ENCODE data around the gene ADAMTS2. TPM values are rescaled to one million over a fixed set of nuclear protein-coding genes. Genes with fewer than 3 reads are reported as not detected.

The ADAMTS2 gene
- total and polyA plus RNA-seq, 7 experiments from 2014 or later: not detected

GRCh38 chr5:179348011-179348530, 2.8 kb upstream of the ADAMTS2 start:
- POLR2A ChIA-PET: no interaction called here
- no peak for ATAC-seq

DNA sequence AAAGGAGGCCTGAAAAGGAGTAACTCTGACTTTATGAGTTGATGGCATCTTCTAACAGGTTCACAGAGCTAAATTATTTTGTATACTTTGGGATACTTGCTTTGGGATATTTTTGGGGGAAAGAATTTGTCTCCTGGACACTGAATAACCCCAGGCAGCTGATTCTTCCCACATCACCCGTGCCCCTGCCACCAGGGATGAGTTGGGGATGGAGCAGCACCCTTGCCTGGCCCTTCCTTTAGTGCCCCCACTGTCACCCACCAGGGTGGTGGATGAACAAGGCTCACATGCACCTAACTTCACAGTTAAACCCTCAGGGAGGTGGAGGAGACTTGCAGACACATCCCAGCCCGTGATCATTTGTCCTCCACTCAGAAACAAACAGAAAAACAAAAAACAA, 2.3 kb upstream of the ADAMTS2 start:
- POLR2A ChIA-PET: no interaction called here
- intact Hi-C loops (cut with micrococcal nuclease): no loop called here

More at GRCh38 chr5:179348011-179348530, 2.8 kb upstream of the ADAMTS2 start:
- no peak overlapping the region for H3K27ac ChIP-seq (ENCODE audit: low read depth, low read length)
- no peaks in the 10 kb centered on the region for H3K36me3 ChIP-seq (ENCODE audit: control insufficient read depth in 2 of 3, insufficient read depth in 3 of 3, low read length in 3 of 3)
- no peaks in the 10 kb centered on the region for H3K9me3 ChIP-seq (ENCODE audit: control insufficient read depth in 2 of 3, low read length in 3 of 3)
- H3K27ac Mint-ChIP-seq: no peak overlapping the region
- H3K4me3 ChIP-seq (ENCODE audit: low read length): no peak overlapping the region
- H3K9me3 Mint-ChIP-seq: peaks cover 0 to 2% (median 0%) of the 10 kb centered on the region in 11 donors
- CTCF ChIA-PET: no interaction called here
- no peaks in the 10 kb centered on the region for H3K4me1 ChIP-seq (ENCODE audit: control insufficient read depth in 2 of 2, insufficient read depth in 2 of 2, low read length in 2 of 2)
- intact Hi-C loops (cut with micrococcal nuclease): no loop called here
- peak overlapping the region in 1 of 10 donors; percentile 58 for H3K4me3 Mint-ChIP-seq
- peaks cover 0 to 14% (median 10%) of the 10 kb centered on the region in 7 donors for H3K4me1 Mint-ChIP-seq
- no peak for DNase-seq
- peaks cover 27 to 64% (median 44%) of the 10 kb centered on the region in 5 donors for H3K27me3 Mint-ChIP-seq
- no peaks in the 10 kb centered on the region for H3K27me3 ChIP-seq (ENCODE audit: control insufficient read depth in 2 of 2, insufficient read depth in 2 of 2, low read length in 2 of 2)
- H3K36me3 Mint-ChIP-seq: peaks cover 0 to 3% (median 0%) of the 10 kb centered on the region in 5 donors

GRCh38 chr5:179346875-179347274, 1.6 kb upstream of the ADAMTS2 start:
- Histone ChIP-seq H3K4me1 (ENCODE audit: control insufficient read depth in 2 of 2, insufficient read depth in 2 of 2, low read length in 2 of 2) (no peaks in the 10 kb centered on the region), H3K36me3 (ENCODE audit: control insufficient read depth in 2 of 3, insufficient read depth in 3 of 3, low read length in 3 of 3) (no peaks in the 10 kb centered on the region), H3K4me3 (ENCODE audit: low read length) (no peak overlapping the region), H3K9me3 (ENCODE audit: control insufficient read depth in 2 of 3, low read length in 3 of 3) (no peaks in the 10 kb centered on the region), H3K27me3 (ENCODE audit: control insufficient read depth in 2 of 2, insufficient read depth in 2 of 2, low read length in 2 of 2) (no peaks in the 10 kb centered on the region), H3K27ac (ENCODE audit: low read depth, low read length) (no peak overlapping the region)
- intact Hi-C loops (cut with micrococcal nuclease): no loop called here
- H3K9me3 Mint-ChIP-seq: peaks cover 0 to 2% (median 0%) of the 10 kb centered on the region in 11 donors
- no peak for ATAC-seq
- peaks cover 39 to 75% (median 52%) of the 10 kb centered on the region in 5 donors for H3K27me3 Mint-ChIP-seq
- POLR2A ChIA-PET: no interaction called here
- no peak overlapping the region for H3K27ac Mint-ChIP-seq
- no peak for DNase-seq
- peak overlapping the region in 5 of 10 donors; percentile 25 to 79 (median 46) for H3K4me3 Mint-ChIP-seq
- CTCF ChIA-PET: no interaction called here
- peaks cover 0 to 3% (median 0%) of the 10 kb centered on the region in 5 donors for H3K36me3 Mint-ChIP-seq
- H3K4me1 Mint-ChIP-seq: peaks cover 0 to 23% (median 14%) of the 10 kb centered on the region in 7 donors

More for the DNA sequence above, 2.3 kb upstream of the ADAMTS2 start:
- Mint-ChIP-seq H3K9me3 (peaks cover 0 to 2% (median 0%) of the 10 kb centered on the region in 11 donors), H3K36me3 (peaks cover 0 to 3% (median 0%) of the 10 kb centered on the region in 5 donors), H3K4me1 (peaks cover 0 to 19% (median 14%) of the 10 kb centered on the region in 7 donors), H3K27me3 (peaks cover 32 to 69% (median 46%) of the 10 kb centered on the region in 5 donors), H3K4me3 (peak overlapping the region in 1 of 10 donors; percentile 58), H3K27ac (no peak overlapping the region)
- no peaks in the 10 kb centered on the region for H3K9me3 ChIP-seq (ENCODE audit: control insufficient read depth in 2 of 3, low read length in 3 of 3)
- no peaks in the 10 kb centered on the region for H3K4me1 ChIP-seq (ENCODE audit: control insufficient read depth in 2 of 2, insufficient read depth in 2 of 2, low read length in 2 of 2)
- DNase-seq: no peak
- H3K27ac ChIP-seq (ENCODE audit: low read depth, low read length): no peak overlapping the region
- no peak for ATAC-seq
- CTCF ChIA-PET: no interaction called here
- H3K36me3 ChIP-seq (ENCODE audit: control insufficient read depth in 2 of 3, insufficient read depth in 3 of 3, low read length in 3 of 3): no peaks in the 10 kb centered on the region
- H3K4me3 ChIP-seq (ENCODE audit: low read length): no peak overlapping the region
- no peaks in the 10 kb centered on the region for H3K27me3 ChIP-seq (ENCODE audit: control insufficient read depth in 2 of 2, insufficient read depth in 2 of 2, low read length in 2 of 2)

GRCh38 chr5:179346401-179346800, 1.1 kb upstream of the ADAMTS2 start:
- Histone ChIP-seq H3K9me3 (ENCODE audit: control insufficient read depth in 2 of 3, low read length in 3 of 3) (no peaks in the 10 kb centered on the region), H3K27me3 (ENCODE audit: control insufficient read depth in 2 of 2, insufficient read depth in 2 of 2, low read length in 2 of 2) (no peaks in the 10 kb centered on the region), H3K36me3 (ENCODE audit: control insufficient read depth in 2 of 3, insufficient read depth in 3 of 3, low read length in 3 of 3) (no peaks in the 10 kb centered on the region), H3K27ac (ENCODE audit: low read depth, low read length) (no peak overlapping the region), H3K4me1 (ENCODE audit: control insufficient read depth in 2 of 2, insufficient read depth in 2 of 2, low read length in 2 of 2) (no peaks in the 10 kb centered on the region), H3K4me3 (ENCODE audit: low read length) (no peak overlapping the region)
- CTCF ChIA-PET: no interaction called here
- DNase-seq: no peak
- peaks cover 0 to 2% (median 0%) of the 10 kb centered on the region in 11 donors for H3K9me3 Mint-ChIP-seq
- H3K36me3 Mint-ChIP-seq: peaks cover 0 to 3% (median 0%) of the 10 kb centered on the region in 5 donors
- ATAC-seq: no peak
- peaks cover 0 to 23% (median 14%) of the 10 kb centered on the region in 7 donors for H3K4me1 Mint-ChIP-seq
- intact Hi-C loops (cut with micrococcal nuclease): no loop called here
- H3K4me3 Mint-ChIP-seq: peak overlapping the region in 7 of 10 donors; percentile 25 to 79 (median 46)
- peaks cover 42 to 75% (median 54%) of the 10 kb centered on the region in 5 donors for H3K27me3 Mint-ChIP-seq
- H3K27ac Mint-ChIP-seq: no peak overlapping the region
- POLR2A ChIA-PET: no interaction called here

DNA sequence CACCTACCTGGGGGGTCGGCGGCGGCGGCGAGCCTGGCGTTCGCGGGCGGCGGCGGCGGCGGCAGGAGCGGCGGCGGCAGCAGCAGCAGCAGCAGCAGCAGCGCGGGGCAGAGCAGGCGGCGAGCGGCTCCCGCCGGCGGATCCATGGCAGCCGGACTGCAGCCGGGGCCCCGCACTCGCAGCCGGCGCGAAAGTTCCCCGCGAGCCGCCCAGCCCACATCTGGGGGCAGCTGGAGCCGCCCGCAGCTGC, 153 bp downstream of the ADAMTS2 start:
- intact Hi-C loops (cut with micrococcal nuclease): no loop called here
- Mint-ChIP-seq H3K9me3 (peaks cover 0 to 2% (median 0%) of the 10 kb centered on the region in 11 donors), H3K36me3 (peaks cover 0 to 3% (median 0%) of the 10 kb centered on the region in 5 donors), H3K4me1 (peaks cover 0 to 23% (median 14%) of the 10 kb centered on the region in 7 donors), H3K27ac (no peak overlapping the region), H3K27me3 (peaks cover 48 to 78% (median 63%) of the 10 kb centered on the region in 5 donors), H3K4me3 (no peak overlapping the region)
- CTCF ChIA-PET: no interaction called here
- ATAC-seq: no peak
- Histone ChIP-seq H3K4me1 (ENCODE audit: control insufficient read depth in 2 of 2, insufficient read depth in 2 of 2, low read length in 2 of 2) (no peaks in the 10 kb centered on the region), H3K27ac (ENCODE audit: low read depth, low read length) (no peak overlapping the region), H3K27me3 (ENCODE audit: control insufficient read depth in 2 of 2, insufficient read depth in 2 of 2, low read length in 2 of 2) (no peaks in the 10 kb centered on the region), H3K36me3 (ENCODE audit: control insufficient read depth in 2 of 3, insufficient read depth in 3 of 3, low read length in 3 of 3) (no peaks in the 10 kb centered on the region), H3K4me3 (ENCODE audit: low read length) (no peak overlapping the region), H3K9me3 (ENCODE audit: control insufficient read depth in 2 of 3, low read length in 3 of 3) (no peaks in the 10 kb centered on the region)
- POLR2A ChIA-PET: no interaction called here
- DNase-seq: no peak

GRCh38 chr5:179344431-179345182, 654 bp downstream of the ADAMTS2 start:
- H3K4me1 Mint-ChIP-seq: peaks cover 0 to 23% (median 14%) of the 10 kb centered on the region in 7 donors
- ChIA-PET POLR2A (no interaction called here), CTCF (no interaction called here)
- H3K4me1 ChIP-seq (ENCODE audit: control insufficient read depth in 2 of 2, insufficient read depth in 2 of 2, low read length in 2 of 2): no peaks in the 10 kb centered on the region
- peaks cover 0 to 2% (median 0%) of the 10 kb centered on the region in 11 donors for H3K9me3 Mint-ChIP-seq
- H3K27ac ChIP-seq (ENCODE audit: low read depth, low read length): no peak overlapping the region
- peak overlapping the region in 2 of 10 donors; percentile 35 to 72 for H3K4me3 Mint-ChIP-seq
- H3K36me3 ChIP-seq (ENCODE audit: control insufficient read depth in 2 of 3, insufficient read depth in 3 of 3, low read length in 3 of 3): no peaks in the 10 kb centered on the region
- ATAC-seq (no peak), DNase-seq (no peak)
- H3K27me3 Mint-ChIP-seq: peaks cover 48 to 78% (median 61%) of the 10 kb centered on the region in 5 donors
- H3K9me3 ChIP-seq (ENCODE audit: control insufficient read depth in 2 of 3, low read length in 3 of 3): no peaks in the 10 kb centered on the region
- no peak overlapping the region for H3K4me3 ChIP-seq (ENCODE audit: low read length)
- intact Hi-C loops (cut with micrococcal nuclease): no loop called here
- no peaks in the 10 kb centered on the region for H3K27me3 ChIP-seq (ENCODE audit: control insufficient read depth in 2 of 2, insufficient read depth in 2 of 2, low read length in 2 of 2)
- peaks cover 0 to 3% (median 0%) of the 10 kb centered on the region in 5 donors for H3K36me3 Mint-ChIP-seq
- H3K27ac Mint-ChIP-seq: no peak overlapping the region

Data from naive thymus-derived CD4-positive, alpha-beta T cell (primary cell).